ENCODE measurements around the gene VSIG10.

VSIG10 gene

DNA sequence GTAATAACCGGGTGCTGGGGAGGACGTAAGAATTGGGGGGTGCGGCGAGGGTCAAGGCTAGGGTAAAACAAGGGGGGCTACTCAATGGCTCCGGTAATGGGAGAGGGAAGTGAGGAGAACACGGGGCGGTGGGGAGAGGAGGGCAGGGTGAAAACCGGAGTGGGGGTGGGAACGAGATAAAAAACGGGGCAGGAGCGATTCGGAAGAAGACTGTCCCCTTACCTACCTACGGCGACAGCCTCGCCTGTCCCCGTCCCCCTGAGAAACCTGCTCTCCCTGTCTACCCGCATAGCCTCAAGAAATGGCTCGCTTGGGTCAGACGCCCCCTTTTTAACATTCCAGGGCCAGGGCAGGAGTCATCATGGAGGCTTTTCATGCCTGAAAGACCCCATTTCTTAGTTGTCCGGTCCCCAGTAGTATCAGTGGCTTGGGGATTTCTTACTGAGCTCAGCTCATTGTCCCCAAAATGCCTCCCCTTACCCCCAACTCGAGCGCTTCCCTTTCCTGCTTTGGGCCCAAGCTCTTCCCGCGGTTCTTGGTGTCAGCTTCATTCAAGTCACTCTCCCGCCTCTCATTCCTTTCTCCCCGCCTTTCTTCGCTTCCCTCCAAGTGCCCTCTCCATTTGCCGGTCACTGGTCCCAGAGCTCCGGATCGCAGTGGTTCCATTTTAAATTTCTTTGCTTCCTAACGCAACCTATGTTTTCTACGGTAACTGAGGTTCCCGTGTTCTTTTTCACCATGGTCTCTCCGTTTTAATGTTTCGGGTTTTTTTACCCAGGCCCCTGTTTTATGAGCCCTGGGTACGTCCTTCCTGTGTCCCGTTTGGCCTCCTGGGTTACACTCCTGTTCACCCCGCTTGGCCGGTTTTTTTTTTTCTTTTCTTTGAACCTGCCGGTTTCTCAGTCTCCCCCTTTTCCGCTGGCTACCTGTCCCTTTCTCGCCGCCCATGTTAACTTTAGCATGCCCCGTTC lies 41.7 kb downstream of the VSIG10 start:
- no peak for DNase-seq (ENCODE audit: low read depth, low spot score)
- H3K4me3 ChIP-seq (ENCODE audit: low read length), result peak overlapping the region; percentile 82

DNA sequence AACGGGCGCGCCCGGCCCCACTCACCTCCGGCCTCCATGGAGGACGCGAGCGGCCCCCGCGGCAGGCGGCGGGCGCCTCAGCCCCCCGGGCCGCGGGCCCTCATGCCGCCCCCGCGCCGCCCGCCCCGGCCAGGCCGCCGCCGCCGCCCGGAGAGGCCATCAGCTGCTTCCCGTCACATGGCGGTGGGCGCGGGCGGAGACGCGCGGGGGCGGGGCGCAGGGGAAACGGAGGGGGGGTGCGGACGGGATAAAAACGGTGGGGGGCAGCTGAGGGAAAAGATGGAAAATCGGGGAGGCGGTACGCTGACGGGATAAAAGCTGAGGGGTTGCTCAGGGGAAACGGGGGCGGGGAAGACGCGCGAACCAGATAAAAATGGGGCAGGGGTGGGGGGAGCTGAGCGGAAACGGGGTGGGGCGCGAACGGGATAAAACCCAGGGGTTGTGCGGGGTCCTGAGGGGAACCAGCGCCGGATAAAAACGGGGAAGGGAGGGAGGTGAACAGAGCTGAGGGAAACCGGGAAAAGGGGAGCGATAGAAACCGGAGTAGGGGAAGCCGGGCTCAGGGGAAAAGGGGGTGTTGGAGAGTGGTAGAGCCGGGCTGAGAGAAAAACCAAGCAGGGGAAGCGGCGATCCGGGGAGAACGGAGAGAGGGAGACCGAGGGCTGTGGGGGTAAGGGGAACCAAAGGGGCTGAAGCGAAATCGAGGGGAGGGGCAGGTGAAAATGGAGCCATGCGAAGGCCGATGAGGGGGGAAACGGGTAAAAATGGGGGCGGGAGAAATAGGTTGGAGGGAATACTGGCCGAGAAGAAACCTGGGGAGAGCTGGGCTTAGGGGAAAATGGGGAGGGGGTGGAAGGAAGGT lies 42.6 kb downstream of the VSIG10 start, which contains the start of gene WSB2:
TSS of gene WSB2 (minus strand) at position 169 of the 862 bp plus-strand sequence. CDS start at position 38, 131 bp downstream.
- peak within 1 kb of the TSS; percentile 82 for H3K4me3 ChIP-seq (ENCODE audit: low read length)
- no peak for DNase-seq (ENCODE audit: low read depth, low spot score)

DNA sequence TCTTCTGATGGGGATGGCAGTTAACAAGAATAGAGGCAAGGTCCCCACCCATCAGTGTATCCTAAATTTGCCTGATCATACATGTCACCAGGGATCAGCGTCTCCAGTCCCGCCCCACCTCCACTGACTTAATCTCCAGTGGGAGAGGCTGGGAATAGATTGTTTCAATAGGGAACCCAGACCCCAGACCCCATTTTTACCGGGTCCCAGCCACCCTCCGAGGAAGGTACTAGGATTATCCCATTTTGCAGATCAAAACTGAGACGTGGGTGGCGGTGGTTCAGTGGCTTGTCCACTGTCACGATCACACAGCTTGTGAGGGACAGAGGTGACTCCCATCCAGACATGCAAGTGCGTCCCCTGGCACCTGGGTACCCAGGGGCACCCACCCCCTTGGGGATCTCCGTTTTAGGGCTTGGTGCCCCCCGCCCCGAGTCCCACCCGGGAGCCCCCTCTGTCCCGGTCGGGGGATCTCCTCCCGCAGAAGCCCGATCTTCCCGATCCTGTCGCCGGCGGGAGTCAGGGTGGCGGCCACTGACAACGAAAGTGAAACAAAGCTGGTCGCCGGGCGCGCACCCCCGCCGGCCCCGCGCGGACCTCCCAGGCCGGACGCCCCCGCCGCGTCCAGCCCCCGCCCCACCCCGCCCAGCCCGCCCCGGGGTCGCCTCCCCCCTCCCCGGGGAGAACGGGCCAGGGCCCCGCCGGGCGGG lies 43.4 kb downstream of the VSIG10 start:
- H3K4me3 ChIP-seq (ENCODE audit: low read length), result peak overlapping the region; percentile 82
- no peak for DNase-seq (ENCODE audit: low read depth, low spot score)

DNA sequence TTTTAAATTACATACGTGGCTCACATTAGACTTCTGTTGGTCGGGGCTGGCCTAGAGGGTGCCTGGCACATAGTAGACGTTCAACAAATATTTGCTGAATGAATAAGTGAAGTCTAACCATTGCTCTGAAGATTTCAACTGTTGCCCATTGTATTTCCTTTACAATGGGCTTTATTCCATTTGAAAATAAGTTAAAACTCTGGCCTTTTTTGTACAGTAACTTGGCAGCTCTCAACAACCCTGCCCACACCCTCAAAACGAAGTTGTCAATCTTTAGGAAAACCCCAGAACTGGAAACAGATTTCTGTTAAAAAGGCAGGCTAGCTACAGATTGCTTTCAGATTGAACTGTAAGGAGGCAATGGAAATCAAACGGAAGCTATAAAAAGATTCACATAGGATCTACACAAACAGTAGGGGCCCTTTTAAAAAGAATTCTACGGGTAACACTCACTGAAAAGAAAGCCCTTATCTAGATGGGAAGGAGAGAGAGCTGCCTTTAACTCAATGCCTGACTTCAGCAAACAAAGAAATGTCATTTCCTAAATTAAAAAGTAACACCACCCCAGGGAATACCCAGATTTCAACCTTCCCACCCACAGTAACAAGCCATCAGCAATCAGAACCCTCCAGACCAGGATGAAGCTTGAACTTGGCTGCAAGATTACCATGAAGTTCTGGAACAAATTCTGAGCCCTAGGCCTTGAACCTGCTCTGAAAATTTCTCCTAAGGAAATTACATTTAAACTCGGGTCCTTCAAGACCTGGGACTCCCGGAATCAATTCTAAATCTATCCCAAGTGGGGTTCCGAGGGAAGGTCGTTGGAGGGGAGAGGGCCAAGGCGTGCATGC lies 44.2 kb downstream of the VSIG10 start:
- no peak for DNase-seq (ENCODE audit: low read depth, low spot score)
- H3K4me3 ChIP-seq (ENCODE audit: low read length), result peak overlapping the region; percentile 82

DNA sequence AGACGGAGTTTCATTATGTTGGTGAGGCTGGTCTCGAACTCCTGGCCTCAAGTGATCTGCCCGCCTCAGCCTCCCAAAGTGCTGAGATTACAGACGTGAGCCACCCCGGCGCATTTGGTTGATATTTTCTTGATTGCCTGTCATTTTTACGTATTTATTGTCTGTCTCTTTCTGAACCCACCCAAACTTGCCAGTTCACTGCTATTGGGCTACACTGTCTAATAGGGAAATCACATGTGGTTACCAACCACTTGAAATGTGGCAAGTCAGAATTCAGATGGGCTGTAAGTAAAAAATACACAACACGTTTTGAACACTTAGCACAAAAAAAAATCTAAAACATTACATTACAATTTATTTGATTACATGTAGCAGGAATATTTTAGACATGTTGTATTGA lies 44.9 kb downstream of the VSIG10 start:
- no peak for DNase-seq (ENCODE audit: low read depth, low spot score)
- H3K4me3 ChIP-seq (ENCODE audit: low read length), result no peak overlapping the region

DNA sequence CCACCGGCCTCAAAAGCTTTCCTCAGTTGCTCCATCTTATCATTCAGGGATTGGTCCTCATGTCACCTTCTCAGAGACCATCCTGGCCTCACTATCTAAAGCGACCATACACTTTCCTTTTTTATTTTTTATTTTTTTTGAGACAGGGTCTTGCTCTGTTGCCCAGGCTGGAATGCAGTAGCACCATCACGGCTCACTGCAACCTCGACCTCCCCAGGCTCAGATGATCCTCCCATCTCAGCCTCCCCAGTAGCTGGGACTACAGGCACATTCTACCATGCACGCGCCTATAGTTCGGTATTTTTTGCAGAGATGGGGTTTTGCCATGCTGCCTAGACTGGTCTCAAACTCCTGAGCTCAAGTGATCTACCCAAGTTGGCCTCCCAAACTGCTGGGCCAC lies 45.6 kb downstream of the VSIG10 start:
- H3K4me3 ChIP-seq (ENCODE audit: low read length), result no peak overlapping the region
- DNase-seq (ENCODE audit: low read depth, low spot score), result no peak

DNA sequence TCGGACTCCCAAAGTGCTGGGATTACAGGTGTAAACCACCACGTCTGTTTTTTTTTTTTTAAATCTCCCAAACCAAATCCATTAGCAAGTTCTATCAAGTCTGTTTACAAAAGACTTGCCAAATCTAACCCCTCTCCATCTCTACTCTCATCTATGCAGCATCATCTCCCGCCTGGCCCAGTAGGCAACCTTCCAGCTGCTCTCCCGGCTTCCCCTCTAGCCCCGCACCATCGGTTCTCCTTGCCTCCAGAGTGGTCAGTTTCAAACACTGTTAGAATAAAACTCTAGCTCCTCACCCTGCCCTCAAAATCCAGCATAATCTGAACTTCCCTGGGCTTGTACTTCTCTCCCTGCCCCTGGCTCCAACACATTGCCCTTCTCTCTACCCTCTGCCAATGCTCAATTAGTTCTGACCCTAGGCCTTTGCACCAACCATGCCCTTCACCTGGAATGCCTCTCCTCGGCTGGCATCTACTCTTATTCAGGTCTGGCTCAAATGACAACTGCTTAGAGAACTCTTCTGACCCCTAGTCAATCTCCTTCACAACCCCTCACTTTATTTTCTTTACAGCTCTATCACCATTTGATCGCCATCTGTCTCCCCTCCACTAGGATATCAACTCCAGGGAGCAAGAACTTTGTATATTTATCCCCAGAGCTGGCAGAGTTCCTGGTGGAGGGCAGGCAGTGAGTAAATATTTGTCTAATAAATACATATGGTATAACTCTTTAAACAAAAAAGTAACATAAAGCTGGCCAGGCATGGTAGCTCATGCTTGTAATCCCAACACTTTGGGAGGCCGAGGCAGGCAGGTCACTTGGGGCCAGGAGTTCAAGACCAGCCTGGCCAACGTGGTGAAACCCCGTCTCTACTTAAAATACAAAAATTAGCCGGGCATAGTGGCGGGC lies 47.7 kb downstream of the VSIG10 start:
- H3K4me3 ChIP-seq (ENCODE audit: low read length), result no peak overlapping the region
- no peak for DNase-seq (ENCODE audit: low read depth, low spot score)

DNA sequence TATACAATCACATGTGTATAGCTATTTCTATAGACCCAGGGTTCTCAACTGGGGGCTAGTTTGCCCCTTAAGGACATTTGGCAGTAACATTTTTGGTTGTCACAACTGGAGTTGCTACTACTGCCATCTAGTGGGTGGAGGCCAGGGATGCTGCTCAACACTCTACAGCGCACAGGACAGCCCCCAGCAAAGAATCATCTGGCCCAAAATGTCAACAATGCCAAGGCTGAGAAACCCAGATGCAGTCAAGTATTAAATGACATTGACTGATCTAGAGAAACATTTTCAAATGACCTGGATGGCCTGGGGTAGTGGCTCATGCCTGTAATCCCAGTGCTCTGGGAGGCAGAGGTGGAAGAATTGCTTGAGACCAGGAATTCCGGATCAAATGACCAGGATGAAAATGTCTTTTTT lies 48.7 kb downstream of the VSIG10 start:
- no peak overlapping the region for H3K4me3 ChIP-seq (ENCODE audit: low read length)
- peak; percentile 74 for DNase-seq (ENCODE audit: low read depth, low spot score)

DNA sequence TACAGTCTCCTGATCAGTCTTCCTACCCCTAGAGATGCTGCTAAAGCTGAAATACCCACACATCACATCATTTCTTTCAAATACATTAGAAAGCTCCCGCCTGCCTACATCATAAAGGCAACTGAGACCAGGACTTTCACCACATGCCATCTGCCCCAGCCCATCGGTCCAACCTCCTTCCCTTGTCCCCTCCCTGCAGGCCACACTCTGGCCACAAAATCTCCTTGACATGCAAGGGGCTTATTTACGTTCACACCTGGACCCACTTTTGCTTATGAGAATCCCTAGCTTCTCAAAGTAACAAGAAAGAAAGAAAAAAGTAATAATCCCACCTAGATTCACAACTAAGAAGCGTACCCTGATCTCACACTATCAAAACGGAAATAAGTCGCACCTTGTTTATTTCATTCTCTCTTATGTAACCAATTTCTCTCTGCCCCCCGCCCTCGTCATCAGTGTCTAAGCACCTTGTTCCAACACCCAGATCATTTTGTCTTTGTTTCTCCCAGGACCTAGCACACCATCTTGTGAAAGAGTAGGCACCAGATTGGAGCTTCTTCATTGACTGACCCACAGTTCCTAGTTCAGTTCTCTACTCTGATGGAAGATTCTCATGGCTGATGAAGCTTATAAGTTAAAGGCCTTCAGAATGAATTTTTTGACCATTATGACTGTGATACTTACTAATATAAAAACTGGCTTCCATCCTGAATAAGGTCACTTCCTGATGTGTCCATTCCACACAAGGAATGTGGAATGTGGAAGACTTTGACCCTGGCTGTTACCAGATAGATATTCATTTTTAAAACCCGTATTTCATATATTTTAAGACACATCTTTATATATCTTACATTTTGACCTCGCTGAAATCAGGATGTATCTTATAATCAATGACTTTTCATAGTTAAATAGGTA lies 50.5 kb downstream of the VSIG10 start:
- no peak for DNase-seq (ENCODE audit: low read depth, low spot score)

DNA sequence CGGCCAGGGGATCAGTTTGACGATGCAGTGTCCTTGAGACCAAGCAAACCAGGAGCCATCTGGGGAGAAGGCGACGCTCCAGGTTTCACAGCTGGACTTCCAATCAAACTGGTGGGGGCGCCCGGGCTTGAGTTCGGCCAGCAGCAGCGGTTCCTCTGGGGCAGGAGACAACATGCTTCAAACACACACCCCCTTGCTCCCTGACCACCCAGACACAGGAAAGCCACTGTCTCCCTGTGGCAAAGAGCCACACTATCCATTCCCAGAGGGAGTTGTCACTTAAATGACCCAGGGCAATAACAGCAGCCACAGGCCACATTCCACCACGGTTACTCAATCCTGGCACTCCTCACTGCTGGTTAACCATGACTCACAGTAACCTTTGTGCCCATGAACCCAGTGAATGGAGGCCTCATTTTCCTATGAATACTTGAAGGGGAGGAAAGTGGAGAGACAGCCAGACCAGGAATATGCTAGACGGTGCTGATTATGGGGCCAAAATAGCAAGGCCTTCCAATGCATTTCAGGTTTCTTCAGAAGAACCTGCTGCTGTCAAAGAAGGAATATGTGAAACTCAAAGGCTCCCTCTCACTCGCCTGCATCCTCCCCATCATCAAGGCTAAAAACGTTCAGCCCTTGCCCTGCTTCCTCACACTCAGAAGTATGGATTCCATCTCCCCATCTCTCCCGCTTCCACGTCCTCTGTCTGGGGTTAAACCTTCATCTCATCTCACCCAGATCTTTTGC lies 51.3 kb downstream of the VSIG10 start:
- no peak for DNase-seq (ENCODE audit: low read depth, low spot score)
- no peak overlapping the region for H3K4me3 ChIP-seq (ENCODE audit: low read length)

More for the DNA sequence above, 50.5 kb downstream of the VSIG10 start:
- H3K4me3 ChIP-seq (ENCODE audit: low read length), result no peak overlapping the region

DNA sequence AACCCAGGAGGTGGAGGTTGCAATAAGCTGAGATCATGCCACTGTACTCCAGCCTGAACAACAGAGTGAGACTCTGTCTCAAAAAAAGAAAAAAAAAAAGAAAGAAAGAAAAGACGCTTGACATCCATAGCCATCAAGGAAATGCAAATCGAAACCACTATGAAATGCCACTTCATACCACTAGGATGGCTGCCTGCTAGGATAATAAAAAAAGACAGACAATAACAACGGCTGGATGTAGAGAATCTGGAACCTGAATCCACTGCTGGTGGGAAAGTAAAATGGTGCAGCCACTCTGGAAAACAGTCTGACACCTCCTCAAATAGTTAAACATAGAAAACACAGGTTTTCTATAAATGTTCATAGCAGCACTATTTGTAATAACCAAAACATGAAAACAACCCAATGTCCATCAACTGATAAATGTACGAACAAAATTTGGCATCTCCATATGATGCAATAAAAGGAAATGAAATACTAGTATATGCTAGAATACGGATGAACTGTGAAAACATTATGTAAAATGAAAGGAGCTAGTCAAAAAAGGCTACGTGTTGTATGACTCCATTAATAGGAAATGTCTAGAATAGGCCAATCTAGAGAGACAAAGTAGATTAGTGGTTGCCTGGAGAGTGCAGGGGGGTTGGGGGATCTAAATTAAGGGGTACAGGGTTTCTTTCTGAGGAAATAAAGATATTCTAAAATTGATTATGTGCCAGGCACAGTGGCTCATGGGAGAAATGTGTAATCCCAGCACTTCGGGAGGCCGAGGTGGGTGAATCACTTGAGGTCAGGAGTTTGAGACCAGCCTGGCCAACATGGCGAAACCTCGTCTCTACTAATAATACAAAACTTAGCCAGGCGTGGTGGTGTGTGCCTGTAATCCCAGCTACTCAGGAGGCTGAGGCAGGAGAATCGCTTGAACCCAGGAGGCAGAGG lies 52.6 kb downstream of the VSIG10 start:
- H3K4me3 ChIP-seq (ENCODE audit: low read length), result no peak overlapping the region
- no peak for DNase-seq (ENCODE audit: low read depth, low spot score)

DNA sequence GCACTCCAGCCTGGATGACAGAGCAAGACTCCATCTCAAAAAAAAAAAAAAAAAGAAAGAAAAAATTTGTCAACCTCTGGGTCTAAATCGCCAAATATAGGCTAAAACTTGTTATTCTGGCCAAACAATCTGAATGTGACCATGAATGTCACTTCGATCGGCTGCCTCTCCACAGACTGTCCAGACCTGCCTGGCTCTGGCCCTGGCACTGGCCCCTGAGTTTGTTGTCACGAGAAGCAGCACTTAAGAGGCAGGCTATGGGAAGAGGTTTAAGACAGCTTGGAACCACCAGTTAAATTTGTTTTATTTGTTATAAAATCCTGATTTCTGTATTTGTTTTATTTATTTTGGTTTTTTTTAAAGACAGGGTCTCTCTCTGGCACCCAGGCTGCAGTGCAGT lies 57.4 kb downstream of the VSIG10 start:
- no peak for DNase-seq (ENCODE audit: low read depth, low spot score)
- H3K4me3 ChIP-seq (ENCODE audit: low read length), result no peak overlapping the region

DNA sequence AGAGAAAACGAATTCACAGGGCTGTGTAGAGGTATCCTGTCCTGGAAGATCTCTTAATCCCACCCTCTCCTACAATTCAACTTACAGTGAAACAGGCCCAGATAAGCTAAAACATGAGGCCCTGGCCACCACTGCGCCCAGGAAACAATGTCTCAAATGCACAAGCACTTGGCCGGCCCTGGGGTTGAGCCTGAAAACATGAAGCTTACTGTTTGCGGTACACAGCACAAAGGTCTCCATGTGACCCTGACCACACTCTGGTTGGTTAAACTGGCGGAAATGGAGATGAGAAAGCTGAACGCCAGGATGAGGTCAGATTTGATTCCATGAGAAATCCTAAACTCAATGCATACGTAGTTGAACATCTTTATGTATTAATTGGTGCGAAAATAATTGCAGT lies 59.2 kb downstream of the VSIG10 start:
- DNase-seq (ENCODE audit: low read depth, low spot score), result no peak
- H3K4me3 ChIP-seq (ENCODE audit: low read length), result no peak overlapping the region

DNA sequence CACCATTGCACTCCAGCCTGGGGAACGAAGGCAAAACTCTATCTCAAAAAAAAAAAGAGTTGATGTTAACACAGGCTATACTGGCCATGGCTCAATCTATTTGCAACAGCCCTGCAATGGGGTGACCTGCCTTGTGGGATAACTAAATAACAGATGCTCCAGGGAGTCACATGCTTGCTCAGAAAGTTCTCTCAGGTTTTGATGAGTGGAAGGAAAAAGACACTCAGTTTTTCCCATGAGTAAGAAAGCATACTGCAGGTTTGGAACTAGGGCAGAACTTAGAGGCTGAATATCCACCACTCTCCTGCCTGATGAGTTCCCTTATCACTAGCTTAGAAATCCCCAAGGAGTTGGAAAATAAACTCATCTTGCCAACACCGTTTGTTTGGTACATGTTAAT lies 59.7 kb downstream of the VSIG10 start:
- no peak overlapping the region for H3K4me3 ChIP-seq (ENCODE audit: low read length)
- no peak for DNase-seq (ENCODE audit: low read depth, low spot score)

DNA sequence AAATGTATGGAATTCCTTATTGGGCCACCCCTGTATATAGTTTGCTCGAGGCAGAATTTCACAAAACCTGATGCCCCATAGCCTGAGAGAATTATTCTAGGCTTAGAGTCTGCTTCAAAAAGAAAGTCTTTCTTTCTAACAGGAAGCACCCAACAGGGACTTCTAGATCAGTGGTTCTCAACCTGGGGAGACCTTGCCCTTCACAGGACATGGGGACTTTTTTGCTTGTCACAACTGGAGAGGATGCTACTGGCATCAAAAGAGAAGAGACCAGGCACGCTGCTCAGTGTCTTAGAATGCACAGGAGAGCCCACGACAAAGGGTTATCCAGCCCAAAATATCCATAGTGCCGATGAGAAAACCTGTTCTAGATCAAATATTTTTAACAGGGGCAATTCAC lies 61.7 kb downstream of the VSIG10 start:
- no peak overlapping the region for H3K4me3 ChIP-seq (ENCODE audit: low read length)
- DNase-seq (ENCODE audit: low read depth, low spot score), result no peak
